ENCODE results near the gene SLC17A2.

Gene SLC17A2

GRCh38 chr6:25907475-25908014, 22.9 kb downstream of the SLC17A2 start:
- no peak for TF ChIP-seq ZBTB7A (IDR thresholded peaks at IDR 0.05; ENCODE audit: low read depth)

- TF ChIP-seq MAX (IDR thresholded peaks at IDR 0.05), result no peak
- TF ChIP-seq TEAD4 (IDR thresholded peaks at IDR 0.05), result no peak
- TF ChIP-seq FOXM1 (IDR thresholded peaks at IDR 0.05; ENCODE audit: borderline replicate concordance, low read depth), result no peak
- TF ChIP-seq RAD21 (IDR thresholded peaks at IDR 0.05; ENCODE audit: low read depth), result no peak
- no peak for TF ChIP-seq CREB1 (IDR thresholded peaks at IDR 0.05; ENCODE audit: low read depth)
Measured at GRCh38 chr6:25903467-25904099, 26.9 kb downstream of the SLC17A2 start.

- TF ChIP-seq ZBTB7A (IDR thresholded peaks at IDR 0.05; ENCODE audit: low read depth), result no peak
- TF ChIP-seq FOXM1 (IDR thresholded peaks at IDR 0.05; ENCODE audit: borderline replicate concordance, low read depth), result no peak
- TF ChIP-seq MAX (IDR thresholded peaks at IDR 0.05), result no peak
- no peak for TF ChIP-seq REST (IDR thresholded peaks at IDR 0.05; ENCODE audit: low read depth)
- TF ChIP-seq CREB1 (IDR thresholded peaks at IDR 0.05; ENCODE audit: low read depth), result no peak
- TF ChIP-seq NFIC (IDR thresholded peaks at IDR 0.05), result no peak
- no peak for TF ChIP-seq USF1 (IDR thresholded peaks at IDR 0.05)
- no peak for TF ChIP-seq TEAD4 (IDR thresholded peaks at IDR 0.05)
- no peak for TF ChIP-seq RAD21 (IDR thresholded peaks at IDR 0.05; ENCODE audit: low read depth)
- no peak for TF ChIP-seq EGR1 (IDR thresholded peaks at IDR 0.05)
- TF ChIP-seq CEBPB (IDR thresholded peaks at IDR 0.05), result no peak
Measured at GRCh38 chr6:25902071-25902470, 28.4 kb downstream of the SLC17A2 start.

GRCh38 chr6:25900843-25901242, 29.6 kb downstream of the SLC17A2 start:
- TF ChIP-seq NFIC (IDR thresholded peaks at IDR 0.05) (no peak), EP300 (IDR thresholded peaks at IDR 0.05; ENCODE audit: borderline replicate concordance) (no peak), ZBTB7A (IDR thresholded peaks at IDR 0.05; ENCODE audit: low read depth) (no peak), EGR1 (IDR thresholded peaks at IDR 0.05) (no peak), TAF1 (IDR thresholded peaks at IDR 0.05; ENCODE audit: low read depth) (no peak), FOXM1 (IDR thresholded peaks at IDR 0.05; ENCODE audit: borderline replicate concordance, low read depth) (no peak), TEAD4 (IDR thresholded peaks at IDR 0.05) (no peak), YY1 (IDR thresholded peaks at IDR 0.05; ENCODE audit: low read depth) (no peak), USF1 (IDR thresholded peaks at IDR 0.05) (no peak), CEBPB (IDR thresholded peaks at IDR 0.05) (no peak), REST (IDR thresholded peaks at IDR 0.05; ENCODE audit: low read depth) (no peak), CREB1 (IDR thresholded peaks at IDR 0.05; ENCODE audit: low read depth) (no peak), RAD21 (IDR thresholded peaks at IDR 0.05; ENCODE audit: low read depth) (no peak), MAX (IDR thresholded peaks at IDR 0.05) (no peak), TCF12 (IDR thresholded peaks at IDR 0.05; ENCODE audit: low read depth) (no peak)

- TF ChIP-seq USF1 (IDR thresholded peaks at IDR 0.05), result no peak
- TF ChIP-seq REST (IDR thresholded peaks at IDR 0.05; ENCODE audit: low read depth), result no peak
- TF ChIP-seq YY1 (IDR thresholded peaks at IDR 0.05; ENCODE audit: low read depth), result no peak
- TF ChIP-seq RAD21 (IDR thresholded peaks at IDR 0.05; ENCODE audit: low read depth), result no peak
- TF ChIP-seq TAF1 (IDR thresholded peaks at IDR 0.05; ENCODE audit: low read depth), result no peak
- no peak for TF ChIP-seq CEBPB (IDR thresholded peaks at IDR 0.05)
- no peak for TF ChIP-seq EGR1 (IDR thresholded peaks at IDR 0.05)
Measured at GRCh38 chr6:25899580-25900408, 30.7 kb downstream of the SLC17A2 start.
